Endothelial cell of hepatic sinusoid (primary cell): ENCODE results near the gene PCNX1.
"Not testable (repeated sequence)": the region's sequence is repeated elsewhere in the genome, so short reads cannot be mapped to it uniquely, and the experiment has no call there.

Experiments
- in situ Hi-C: cut with HindIII; loops from 2 replicates; pipeline ENCODE4 v1.10.0; 2017; ENCODE audit warnings: low sequenced_read_pairs

PCNX1 gene

GRCh38 chr14:71004481-71004880, 97.2 kb downstream of the PCNX1 start:
- in situ Hi-C loops, result no loop called here

DNA sequence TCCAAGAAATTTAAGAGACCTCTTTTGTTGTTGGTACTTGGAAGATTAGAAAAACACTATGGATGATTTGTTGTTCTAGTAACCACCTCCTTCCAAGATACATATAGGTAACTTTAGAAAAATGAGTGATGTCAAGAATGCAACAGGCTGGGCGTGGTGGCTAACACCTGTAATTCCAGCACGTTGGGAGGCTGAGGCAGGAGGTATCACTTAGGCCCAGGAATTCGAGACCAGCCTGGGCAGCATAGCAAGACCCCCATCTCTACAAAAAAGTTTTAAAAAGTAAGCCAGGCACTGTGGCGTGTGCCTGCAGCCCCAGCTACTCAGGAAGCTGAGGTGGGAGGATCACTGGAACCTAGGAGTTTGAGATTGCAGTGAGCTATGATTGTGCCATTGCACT, 97.8 kb downstream of the PCNX1 start:
- in situ Hi-C loops, result no loop called here

DNA sequence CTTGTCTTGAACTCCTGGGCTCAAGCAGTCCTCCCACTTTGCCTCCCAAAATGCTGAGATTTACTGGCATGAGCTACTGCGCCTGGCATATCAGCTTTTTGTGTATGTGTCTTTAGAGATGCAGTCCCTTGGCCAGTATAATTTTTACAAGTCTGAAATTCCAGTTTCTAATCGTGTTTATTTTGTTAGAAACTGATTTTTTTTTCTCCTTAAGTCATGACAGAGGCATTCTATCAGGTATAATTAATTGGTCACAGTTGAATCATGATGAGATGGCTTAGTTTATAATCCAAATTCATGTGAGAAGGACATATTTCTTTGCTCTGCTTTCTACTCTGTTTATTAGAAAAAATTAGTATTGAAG, 98.9 kb downstream of the PCNX1 start:
- in situ Hi-C loops, result no loop called here

DNA sequence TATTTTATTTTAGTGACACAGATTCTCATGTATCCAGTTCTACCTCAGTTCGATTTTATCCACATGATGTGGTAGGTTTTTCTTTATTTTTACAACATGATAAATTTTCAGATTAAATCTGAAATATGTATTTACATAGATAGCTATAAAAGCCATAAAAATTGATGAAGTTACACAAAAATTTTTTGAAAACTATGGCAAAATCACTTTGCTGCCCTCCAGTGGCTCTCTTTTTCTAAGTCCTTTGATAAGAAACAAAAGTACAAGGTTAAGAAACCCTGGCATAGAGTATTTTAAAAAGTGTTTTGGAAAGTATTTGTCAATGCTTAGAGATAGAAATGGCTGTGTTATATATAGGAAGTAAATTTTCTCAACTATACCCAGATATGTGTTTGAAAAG, 104.2 kb downstream of the PCNX1 start:
- in situ Hi-C loops, result no loop called here

GRCh38 chr14:71012888-71013287, 105.6 kb downstream of the PCNX1 start:
- in situ Hi-C loops, result no loop called here

DNA sequence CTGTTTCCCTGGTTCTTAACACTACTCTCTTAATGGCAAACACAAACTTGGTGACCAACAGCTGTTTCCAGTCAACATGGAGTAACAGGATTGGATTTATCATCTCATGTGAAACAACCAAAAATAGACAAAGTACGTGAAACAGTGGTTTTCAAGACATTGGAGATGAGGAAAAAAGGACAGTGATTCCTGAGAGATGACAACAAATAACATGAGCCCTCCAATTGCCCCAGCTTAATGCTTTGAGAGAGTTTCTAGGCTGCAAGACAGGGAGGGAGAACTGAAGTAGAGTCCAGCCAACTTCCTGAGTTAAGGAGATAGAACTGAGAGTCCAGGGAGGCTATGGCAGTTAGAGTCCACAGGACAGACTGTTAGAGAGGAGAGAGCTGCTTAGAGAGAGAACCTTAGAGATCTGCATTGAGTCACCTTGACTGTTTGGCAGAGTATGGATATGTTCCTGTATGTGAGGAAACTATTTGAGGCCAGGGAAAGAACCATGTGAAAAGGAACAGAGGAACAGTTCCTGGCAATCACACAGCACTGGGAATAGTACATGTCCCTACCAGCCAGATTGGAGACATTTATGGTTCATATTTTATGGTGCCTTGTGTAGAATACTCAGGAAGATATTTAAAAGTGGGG, 106.4 kb downstream of the PCNX1 start:
- in situ Hi-C loops, result no loop called here

DNA sequence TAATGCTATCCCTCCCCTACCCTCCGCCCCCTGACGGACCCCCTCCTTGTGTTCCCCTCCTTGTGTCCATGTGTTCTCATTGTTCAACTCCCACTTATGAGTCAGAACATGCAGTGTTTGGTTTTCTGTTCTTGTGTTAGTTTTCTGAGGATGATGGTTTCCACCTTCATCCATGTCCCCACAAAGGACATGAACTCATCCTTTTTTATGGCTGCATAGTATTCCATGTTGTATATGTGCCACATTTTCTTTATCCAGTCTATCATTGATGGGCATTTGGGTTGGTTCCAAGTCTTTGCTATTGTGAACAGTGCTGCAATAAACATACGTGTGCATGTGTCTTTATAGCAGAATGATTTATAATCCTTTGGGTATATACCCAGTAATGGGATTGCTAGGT, 112.7 kb downstream of the PCNX1 start:
- in situ Hi-C loops, result not testable (repeated sequence)

GRCh38 chr14:71021347-71022011, 114.2 kb downstream of the PCNX1 start:
- in situ Hi-C loops, result no loop called here

DNA sequence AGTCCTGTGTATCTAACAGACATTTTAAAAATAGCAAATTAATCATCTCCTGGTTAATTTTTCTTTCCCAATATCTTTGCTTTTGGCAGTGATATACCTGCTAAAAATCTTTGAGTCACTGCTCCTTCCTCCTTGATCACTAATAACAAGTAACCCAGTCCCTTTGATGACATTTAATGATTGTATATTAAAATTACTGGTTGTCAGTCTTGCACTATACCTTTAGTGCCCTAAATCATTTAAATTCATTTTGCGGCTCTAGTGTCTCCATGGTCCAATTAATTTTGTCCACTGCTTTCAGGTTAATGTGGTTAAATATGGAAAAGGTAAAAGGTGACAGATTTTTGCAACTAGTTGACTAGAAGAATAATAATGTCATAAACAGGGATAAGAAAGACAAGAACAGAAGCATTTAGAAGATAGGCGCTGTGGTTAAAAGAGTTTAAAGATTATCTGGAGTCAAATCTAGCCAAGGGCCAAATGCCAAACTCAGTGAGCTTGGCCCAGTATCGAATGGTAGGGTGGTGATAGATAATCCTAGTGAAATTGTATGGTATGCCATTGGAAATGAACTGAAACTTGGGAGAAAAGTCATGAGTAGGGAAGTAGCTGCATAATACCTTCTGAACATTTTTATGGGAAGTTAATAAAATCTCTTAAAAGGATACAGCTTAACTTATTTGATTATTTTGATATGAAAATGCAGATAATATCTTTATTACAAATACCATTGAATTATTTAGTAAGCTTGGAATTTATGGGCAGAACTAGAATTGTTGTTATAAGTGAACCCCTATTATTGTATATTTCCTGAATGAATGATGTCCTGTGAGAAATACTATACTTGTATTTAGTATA, 115.0 kb downstream of the PCNX1 start:
- in situ Hi-C loops, result no loop called here

DNA sequence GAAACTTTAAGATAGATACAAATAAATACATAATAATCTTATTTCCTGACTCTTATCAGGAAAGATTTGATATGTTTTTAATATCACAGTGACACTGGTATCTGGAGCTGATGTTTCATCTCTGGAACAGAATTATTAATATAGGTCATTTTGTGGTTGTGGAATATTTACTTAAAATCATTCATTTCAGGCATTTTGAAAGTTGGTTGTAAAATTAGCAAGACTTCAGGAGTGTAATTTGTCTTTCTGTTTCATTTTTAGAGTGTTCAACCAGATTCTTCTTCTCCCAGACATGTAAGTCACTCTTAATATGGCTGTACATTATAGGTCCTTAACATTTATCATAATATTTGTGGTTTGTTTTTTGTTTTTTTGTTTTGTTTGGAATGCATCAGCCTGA, 115.7 kb downstream of the PCNX1 start:
- in situ Hi-C loops, result no loop called here

DNA sequence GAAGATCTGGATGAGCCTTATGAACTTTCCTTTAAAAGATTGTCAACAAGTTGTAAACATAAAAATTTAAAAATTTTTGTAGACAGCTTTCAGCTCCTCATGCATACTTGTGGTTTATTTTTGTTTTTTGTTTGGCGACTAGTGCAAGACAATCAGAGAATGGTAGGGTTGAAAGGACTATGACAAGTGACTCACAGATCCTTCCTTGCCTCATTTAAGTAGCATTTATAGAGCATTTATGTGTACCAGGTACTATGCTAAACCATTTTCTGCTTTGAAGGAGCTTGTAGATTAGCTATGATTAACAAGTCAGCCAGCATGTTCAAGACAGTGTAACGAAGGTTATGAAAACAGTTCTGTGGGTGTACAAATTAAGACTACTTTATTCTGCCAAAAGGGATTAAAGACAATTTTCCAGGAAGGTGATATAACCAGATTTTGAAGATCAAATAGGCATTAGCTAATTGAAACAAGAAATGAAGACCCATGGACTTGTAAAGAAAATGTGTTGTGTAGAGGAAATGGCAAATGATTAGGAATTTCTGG, 122.0 kb downstream of the PCNX1 start:
- in situ Hi-C loops, result no loop called here

DNA sequence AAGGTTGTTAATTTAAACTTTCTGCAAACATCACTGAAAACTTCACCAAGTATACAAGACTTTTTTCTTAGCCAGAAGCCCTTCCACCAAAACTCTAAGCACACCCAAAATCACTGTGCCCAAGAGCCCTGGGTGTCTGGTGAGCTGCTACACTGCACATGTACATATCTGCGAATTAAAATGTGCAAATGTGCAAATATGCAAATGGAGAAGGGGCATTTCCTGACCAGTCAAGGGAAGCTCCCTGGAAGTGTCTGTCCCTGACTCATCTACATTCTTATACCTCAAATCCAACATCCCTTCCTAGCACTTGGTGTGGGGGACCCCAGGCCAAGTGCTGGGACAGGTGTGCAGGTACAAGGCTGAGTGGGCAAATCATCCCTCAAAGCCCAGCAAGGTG, 123.7 kb downstream of the PCNX1 start:
- in situ Hi-C loops, result no loop called here

DNA sequence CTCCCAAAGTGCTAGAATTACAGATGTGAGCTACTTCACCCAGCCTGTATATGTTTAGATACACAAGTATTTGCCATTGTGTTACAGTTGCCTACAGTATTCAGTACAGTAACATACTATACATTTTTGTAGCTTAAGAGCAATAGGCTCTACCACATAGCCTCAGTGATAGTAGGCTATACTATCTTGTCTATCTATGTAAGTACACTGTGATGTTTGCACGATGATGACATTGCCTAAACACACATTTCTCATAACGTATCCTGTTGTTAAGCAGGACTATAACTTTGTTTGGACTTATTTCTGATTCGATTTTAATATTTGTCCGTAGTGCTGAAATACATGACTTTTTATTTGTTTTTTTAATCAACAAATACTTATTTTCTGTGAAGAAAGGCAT, 129.2 kb downstream of the PCNX1 start:
- in situ Hi-C loops, result no loop called here

DNA sequence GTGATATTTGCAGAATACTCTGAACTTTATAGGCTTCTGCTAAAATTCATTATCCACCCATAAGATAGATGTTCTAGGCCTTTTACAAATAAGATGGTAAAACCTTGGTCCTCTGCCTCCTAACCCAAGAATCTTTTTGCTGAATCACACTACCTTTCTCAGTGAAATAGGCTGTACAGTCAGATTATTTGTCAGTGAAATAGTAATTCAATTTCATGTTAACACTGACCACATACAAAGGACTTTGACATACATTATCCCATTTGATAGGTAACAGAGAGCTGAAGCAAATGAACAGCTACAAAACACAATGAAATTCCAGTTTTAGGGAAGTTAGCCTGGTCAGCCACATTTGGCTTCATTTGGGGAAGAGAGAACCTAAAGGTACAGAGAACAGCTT, 141.1 kb downstream of the PCNX1 start:
- in situ Hi-C loops, result no loop called here

GRCh38 chr14:71049435-71050133, 142.3 kb downstream of the PCNX1 start:
- in situ Hi-C loops, result no loop called here

DNA sequence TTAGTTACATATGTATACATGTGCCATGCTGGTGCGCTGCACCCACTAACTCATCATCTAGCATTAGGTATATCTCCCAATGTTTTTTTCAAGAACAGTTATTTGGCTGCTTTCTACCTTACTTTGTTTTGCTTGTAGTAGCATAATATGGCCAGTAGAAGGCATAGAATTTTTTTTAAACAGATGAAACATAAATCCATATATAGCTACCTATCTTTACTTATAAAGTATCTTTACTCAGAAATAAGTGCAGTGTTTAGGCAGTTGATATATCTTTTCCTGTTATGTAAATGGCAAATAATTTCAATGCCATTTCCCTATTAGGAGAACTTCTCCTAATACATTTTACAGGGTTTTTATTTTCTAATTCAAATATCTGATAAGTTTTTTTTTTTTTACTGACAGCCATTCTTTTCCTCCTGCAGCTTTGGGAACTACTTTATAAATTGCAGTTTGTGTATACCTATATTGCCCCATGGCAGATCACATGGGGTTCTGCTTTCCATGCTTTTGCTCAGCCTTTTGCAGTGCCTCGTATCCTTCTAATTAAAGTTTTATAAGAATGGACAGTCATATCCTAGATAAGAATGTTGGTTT, 143.1 kb downstream of the PCNX1 start:
- in situ Hi-C loops, result no loop called here

DNA sequence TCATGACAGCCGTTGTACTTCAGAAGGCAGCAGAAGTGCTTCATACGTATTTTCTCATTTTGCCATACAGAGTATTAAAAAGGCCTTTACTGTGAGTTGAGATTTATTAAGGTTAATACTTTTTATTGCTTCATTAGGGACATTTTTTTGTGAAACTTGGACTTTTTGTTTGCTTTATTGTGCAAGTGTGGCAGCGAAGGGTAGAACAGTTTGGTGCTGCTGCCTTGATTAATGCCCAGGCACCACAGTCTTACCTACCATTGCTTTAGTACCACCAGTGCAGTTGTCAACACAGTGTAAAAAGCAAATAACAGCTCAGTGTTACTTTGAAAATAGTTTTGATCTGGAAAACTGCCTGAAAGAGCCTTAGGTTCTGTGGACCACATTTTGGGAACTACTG, 147.4 kb downstream of the PCNX1 start:
- in situ Hi-C loops, result no loop called here

- in situ Hi-C loops, result no loop called here
These were observed 148.9 kb downstream of the PCNX1 start for GRCh38 chr14:71056168-71056567.

DNA sequence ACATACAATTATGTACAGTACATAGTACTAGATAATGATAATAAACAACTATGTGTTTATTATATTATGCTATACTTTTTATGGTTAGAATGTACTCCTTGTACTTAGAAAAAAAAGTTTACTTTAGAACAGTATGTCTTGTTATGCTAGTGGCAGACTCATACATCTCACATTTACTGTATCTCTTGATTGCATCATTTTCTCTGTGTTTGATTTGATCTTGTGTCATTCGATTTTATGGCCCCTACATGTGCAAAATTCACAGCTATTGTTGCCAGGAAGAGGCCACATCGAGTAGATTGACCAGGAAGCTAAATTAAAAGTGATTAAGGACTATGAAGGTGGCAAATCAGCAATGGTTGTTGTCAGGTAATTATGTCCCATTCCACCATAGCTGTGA, 153.0 kb downstream of the PCNX1 start:
- in situ Hi-C loops, result no loop called here

DNA sequence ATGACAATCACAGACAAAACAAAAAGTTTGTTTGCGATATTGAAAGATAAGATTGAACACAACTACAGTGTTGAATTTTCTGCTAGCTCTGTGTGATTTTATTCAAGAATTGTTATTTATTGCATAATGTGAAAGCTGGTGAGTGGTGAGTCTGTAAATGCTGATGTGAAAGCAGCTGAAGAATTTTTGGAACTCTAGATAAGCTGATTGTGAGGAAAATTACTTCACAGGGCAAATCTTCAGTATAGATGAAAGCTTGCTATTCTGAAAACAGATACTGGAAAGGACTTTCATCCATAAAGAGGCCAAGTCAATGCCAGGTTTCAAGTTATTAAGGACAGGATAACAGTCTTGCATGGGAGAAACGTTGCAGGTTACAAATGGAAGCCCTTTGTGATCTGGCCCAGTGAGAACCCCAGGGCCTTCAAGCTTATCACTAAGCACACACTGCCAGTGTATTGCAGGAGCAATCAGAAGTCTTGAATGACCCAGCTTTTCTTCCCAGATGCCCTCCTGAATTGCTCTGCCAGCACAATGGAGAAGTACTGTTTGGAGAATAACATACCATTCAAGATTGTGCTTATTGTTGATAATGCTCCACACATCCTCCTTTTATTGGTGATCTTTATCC, 153.7 kb downstream of the PCNX1 start:
- in situ Hi-C loops, result no loop called here
